GM12874 (cell line): Measurements from ENCODE around the gene MT1HL1.

Experiments
- TF ChIP-seq, protein P1 (sequence below): IDR thresholded peaks from 2 replicates; pipeline ENCODE4 v1.5.1; 2011; ENCODE audit warnings: low read depth, mild to moderate bottlenecking, control low read depth, low read length, moderate library complexity; ENCODE audit not compliant: insufficient read depth

Gene MT1HL1

DNA sequence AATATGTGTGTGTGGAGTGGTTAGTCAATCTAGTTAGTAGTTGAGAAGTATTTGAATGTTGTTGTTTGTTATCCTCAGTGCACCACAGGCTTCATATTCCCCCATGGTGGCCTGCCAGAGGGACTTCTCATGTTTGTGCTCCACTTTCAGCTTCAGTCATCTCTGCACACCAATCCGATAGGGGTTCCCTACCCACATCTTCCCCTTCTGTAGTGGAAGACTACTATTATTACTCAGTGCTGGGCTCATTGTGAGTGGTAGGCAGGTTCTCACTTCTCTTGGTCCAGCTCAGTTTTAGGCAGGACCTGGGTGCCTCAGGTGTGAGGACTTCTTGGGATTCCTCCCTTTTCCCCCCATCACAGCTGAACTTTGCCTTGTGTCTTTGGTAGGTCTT is 14.2 kb downstream of the MT1HL1 start:
- TF ChIP-seq, protein P1, sequence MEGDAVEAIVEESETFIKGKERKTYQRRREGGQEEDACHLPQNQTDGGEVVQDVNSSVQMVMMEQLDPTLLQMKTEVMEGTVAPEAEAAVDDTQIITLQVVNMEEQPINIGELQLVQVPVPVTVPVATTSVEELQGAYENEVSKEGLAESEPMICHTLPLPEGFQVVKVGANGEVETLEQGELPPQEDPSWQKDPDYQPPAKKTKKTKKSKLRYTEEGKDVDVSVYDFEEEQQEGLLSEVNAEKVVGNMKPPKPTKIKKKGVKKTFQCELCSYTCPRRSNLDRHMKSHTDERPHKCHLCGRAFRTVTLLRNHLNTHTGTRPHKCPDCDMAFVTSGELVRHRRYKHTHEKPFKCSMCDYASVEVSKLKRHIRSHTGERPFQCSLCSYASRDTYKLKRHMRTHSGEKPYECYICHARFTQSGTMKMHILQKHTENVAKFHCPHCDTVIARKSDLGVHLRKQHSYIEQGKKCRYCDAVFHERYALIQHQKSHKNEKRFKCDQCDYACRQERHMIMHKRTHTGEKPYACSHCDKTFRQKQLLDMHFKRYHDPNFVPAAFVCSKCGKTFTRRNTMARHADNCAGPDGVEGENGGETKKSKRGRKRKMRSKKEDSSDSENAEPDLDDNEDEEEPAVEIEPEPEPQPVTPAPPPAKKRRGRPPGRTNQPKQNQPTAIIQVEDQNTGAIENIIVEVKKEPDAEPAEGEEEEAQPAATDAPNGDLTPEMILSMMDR, result no peak

DNA sequence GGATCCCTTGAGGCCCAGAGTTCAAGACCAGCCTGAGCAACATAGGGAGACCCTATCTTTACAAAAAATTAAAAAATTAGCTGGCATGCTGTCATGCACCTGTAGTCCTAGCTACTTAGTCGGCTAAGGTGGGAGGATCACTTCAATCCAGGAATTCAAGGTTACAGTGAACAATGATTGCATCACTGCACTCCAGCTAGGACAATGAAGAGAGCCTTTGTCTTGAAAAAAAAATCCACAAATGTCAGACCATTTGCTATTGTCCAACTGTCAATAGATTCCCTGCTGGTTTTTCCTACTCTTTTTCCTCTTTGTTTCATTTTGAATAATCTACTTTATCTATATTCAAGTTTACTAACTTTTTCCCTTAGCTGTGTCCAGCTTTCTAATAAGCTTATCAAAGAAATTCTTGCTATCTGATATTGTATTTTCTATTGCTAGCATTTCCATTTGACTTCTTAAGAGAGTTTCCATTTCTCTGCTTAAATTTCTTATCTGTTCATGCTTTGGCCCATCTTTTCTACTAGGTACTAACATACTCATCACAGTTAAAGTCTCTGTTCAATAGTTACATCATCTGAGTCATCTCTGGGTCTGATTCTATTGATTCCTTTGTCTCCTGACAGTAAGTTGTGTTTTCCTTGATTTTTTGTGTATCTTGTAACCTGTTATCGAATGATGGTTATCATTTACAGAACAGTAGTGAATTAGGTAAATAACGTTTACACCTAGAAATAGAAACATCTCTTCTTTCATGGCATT is 14.8 kb downstream of the MT1HL1 start:
- TF ChIP-seq, protein P1, result no peak

DNA sequence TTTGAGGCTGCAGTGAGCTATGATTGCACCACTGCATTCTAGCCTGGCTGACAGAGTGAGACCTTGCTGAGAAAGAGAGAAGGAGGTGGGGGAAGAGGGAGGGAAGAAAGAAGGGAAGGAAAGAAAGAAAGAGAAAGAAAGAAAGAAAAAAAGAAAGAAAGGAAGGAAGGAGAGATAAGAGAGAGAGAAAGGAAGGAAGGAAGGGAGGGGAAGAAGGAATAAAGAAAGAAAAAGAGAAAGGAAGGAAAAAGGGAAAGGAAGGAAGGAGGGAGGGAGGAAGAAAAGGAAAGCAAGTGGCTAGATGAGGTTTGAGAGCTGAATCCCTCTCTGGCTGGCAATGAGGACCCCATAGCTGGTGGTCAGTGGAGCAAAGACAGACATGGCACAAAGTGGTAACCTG is 20.4 kb downstream of the MT1HL1 start:
- TF ChIP-seq, protein P1, result no peak

DNA sequence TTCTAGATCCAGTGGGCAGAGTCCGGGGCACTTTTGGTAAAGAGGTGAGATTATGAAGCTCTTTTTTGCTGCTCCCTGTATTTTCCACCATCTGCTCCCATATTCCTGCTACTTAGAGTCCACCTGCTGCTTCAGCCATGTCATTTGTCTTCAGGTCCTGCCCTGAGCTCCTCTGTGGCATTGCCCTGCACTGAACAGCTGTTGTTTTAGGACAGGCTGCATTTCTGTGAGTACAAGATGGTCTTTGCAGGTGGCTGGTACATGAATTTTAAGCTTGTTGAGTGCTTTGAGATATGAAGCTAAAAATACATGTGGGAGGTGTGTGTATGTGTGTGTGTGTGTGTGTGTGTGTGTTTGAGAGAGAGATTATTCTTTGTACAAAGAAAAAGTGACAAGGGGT is 21.9 kb downstream of the MT1HL1 start:
- TF ChIP-seq, protein P1, result no peak

DNA sequence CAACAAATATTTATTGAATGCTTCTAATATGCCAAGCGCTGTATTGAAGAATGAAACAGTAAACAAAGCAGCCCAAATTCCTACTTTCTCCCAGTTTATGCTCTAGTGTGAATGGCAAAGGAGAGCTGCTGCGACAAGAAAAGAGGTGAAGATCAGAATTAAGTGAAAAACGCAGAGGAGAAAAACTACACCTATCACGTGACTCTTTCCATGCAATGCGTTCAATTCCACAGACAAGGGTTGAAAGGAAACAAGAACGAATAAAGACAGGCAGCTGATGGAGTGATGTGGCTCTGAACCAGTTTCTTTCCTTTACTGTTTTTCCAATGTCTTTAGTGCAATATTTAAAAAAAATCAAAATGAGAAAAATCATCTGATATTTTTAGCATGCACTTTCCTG is 23.6 kb downstream of the MT1HL1 start:
- TF ChIP-seq, protein P1, result no peak

DNA sequence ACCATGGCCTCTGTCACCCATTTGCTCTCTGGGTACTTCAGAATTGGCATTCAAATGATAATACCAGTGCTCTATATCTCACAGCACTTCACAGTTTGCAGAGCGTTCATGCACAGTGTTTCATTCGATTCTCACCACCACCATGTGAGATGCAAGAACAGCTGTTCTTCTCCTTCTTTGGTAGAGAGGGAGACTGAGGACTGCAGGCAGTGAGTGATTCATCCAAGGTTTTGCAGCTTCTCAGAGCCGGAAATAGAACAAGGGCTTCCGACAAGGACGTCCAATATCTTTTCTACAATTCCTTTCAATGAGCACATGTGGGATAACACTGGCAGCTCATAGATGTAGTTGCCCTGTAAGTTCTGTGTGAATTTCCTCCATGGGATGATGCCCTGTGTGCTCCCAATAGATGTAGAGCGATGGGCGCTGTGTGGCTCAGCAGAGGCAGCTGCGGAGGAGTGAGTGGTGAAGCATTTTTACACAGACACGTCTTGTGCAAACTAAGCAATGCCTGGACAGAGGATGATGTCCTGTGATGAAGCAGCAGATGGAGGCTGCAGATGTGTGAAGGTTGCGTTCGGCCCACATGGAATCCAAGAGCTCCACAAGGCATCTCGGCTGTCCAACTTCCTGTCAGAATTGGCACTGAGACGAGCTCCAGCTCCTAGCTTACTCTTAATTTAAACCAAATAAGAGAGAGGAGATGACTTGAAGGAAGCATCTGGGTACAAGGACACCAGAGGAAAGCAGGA is 24.9 kb downstream of the MT1HL1 start:
- TF ChIP-seq, protein P1, result no peak

DNA sequence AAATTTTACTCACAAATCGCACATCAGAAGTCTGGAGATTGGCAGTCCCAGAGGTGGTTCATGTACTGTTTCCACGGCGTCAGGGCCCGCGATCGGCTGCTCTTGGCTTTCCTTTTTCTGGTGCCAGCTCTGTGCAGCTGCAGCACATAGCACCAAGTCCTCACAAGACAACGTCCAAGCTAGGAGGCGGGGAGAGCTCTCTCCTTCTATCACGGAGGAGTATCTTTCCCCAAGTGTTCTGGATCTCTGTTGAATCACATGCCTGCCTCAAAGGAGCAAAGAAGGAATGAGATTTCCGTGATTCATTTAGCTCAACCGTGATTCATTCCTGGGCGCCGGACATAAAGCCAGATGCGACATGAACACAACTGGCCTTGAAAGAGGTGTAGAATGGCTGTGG is 25.5 kb downstream of the MT1HL1 start:
- TF ChIP-seq, protein P1, result no peak
